Loucy (cell line): ENCODE measurements around the gene CYP2A6.

Source experiments
- CTCF ChIP-seq: fragments of 200-600 bp; sonication (generic); conservative IDR thresholded peaks from 2 replicates; pipeline ENCODE4 v1.5.1; 2014; ENCODE audit warnings: mild to moderate bottlenecking, antibody characterized with exemption, low read length
- EZH2phosphoT487 ChIP-seq: fragments of 200-600 bp; IDR thresholded peaks from 2 replicates; pipeline ENCODE4 v1.6.1; 2018; ENCODE audit warnings: antibody characterized with exemption, mild to moderate bottlenecking, moderate library complexity, borderline replicate concordance

- TF ChIP-seq CTCF (no peak), EZH2phosphoT487 (no peak)
Measured at GRCh38 chr19:40831502-40832430, 18.5 kb downstream of the CYP2A6 start.
